ENCODE results near the gene FAM50B. TPM values are rescaled to one million over a fixed set of nuclear protein-coding genes. Genes with fewer than 3 reads are reported as not detected.

FAM50B gene
- total RNA-seq, 5 donors from 2014 or later (not counting 1 experiment from before 2014, with no cell fraction given): 2.3 to 14.9 (median 11.6) TPM

GRCh38 chr6:3847521-3847920, 1.7 kb upstream of the FAM50B start:
- H3K4me3 Mint-ChIP-seq: no peak overlapping the region
- H3K27me3 Mint-ChIP-seq: no peaks in the 10 kb centered on the region
- peak overlapping the region; percentile 62 for H3K27ac ChIP-seq (ENCODE audit: low read length)
- 39% methylated on average over 2 of the region's 3 CpGs for WGBS (ENCODE audit: insufficient coverage)
- H3K4me1 ChIP-seq (ENCODE audit: control insufficient read depth in 1 of 2, extremely low read depth in 1 of 2, insufficient read depth in 2 of 2, low read length in 2 of 2): peaks cover 0 to 34% of the 10 kb centered on the region in 2 experiments
- H3K4me3 ChIP-seq (ENCODE audit: control insufficient read depth in 1 of 2, extremely low read depth in 1 of 2, low read length in 1 of 2): no peak overlapping the region
- no peaks in the 10 kb centered on the region for H3K9me3 ChIP-seq
- H3K4me1 Mint-ChIP-seq: peaks cover 20 to 27% (median 24%) of the 10 kb centered on the region in 3 donors
- CTCF ChIA-PET: interaction anchor here (0.7 to 3.0 kb wide), 2 partner anchors 15 to 132 kb away, joined by 3 to 23 read pairs; no protein-coding TSS in a partner anchor
- H3K27ac Mint-ChIP-seq: peak overlapping the region; percentile 89 to 91
- POLR2A ChIA-PET: interaction anchor here in 1 of 2 donors (0.6 kb wide), 1 partner anchor 20 kb away, joined by 4 read pairs; no protein-coding TSS in a partner anchor
- H3K27me3 ChIP-seq (replicated peaks in 1 of 2; ENCODE audit: control insufficient read depth in 2 of 2, extremely low read depth in 1 of 2, insufficient read depth in 2 of 2, low read length in 1 of 2): no peaks in the 10 kb centered on the region
- no peaks in the 10 kb centered on the region for H3K36me3 Mint-ChIP-seq
- no peaks in the 10 kb centered on the region for H3K36me3 ChIP-seq (ENCODE audit: control insufficient read depth in 2 of 2, extremely low read depth in 1 of 2, insufficient read depth in 1 of 2, low read length in 1 of 2)
- no peaks in the 10 kb centered on the region for H3K9me3 Mint-ChIP-seq
- ATAC-seq (replicated peaks in 1 of 4) (no peak), DNase-seq (no peak)

GRCh38 chr6:3848380-3848779, 793 bp upstream of the FAM50B start:
- Histone ChIP-seq H3K9me3 (no peaks in the 10 kb centered on the region), H3K4me1 (ENCODE audit: control insufficient read depth in 1 of 2, extremely low read depth in 1 of 2, insufficient read depth in 2 of 2, low read length in 2 of 2) (peaks cover 0 to 34% of the 10 kb centered on the region in 2 experiments), H3K27me3 (replicated peaks in 1 of 2; ENCODE audit: control insufficient read depth in 2 of 2, extremely low read depth in 1 of 2, insufficient read depth in 2 of 2, low read length in 1 of 2) (no peaks in the 10 kb centered on the region), H3K27ac (ENCODE audit: low read length) (peak overlapping the region; percentile 62), H3K4me3 (ENCODE audit: control insufficient read depth in 1 of 2, extremely low read depth in 1 of 2, low read length in 1 of 2) (peak overlapping the region in 1 of 2 donors; percentile 59), H3K36me3 (ENCODE audit: control insufficient read depth in 2 of 2, extremely low read depth in 1 of 2, insufficient read depth in 1 of 2, low read length in 1 of 2) (no peaks in the 10 kb centered on the region)
- no peaks in the 10 kb centered on the region for H3K9me3 Mint-ChIP-seq
- DNase-seq: peak in 1 of 35 experiments; percentile 4
- ChIA-PET POLR2A (interaction anchor here in 1 of 2 donors (0.6 kb wide), 1 partner anchor 179 kb away, joined by 3 read pairs; no protein-coding TSS in a partner anchor), CTCF (interaction anchor here (0.6 to 3.0 kb wide), 21 partner anchors 13 to 1073 kb away, joined by 3 to 23 read pairs (median 4); partner anchors contain the start of gene ECI2 (in 1 of the 2))
- no peaks in the 10 kb centered on the region for H3K27me3 Mint-ChIP-seq
- H3K4me1 Mint-ChIP-seq: peaks cover 20 to 27% (median 24%) of the 10 kb centered on the region in 3 donors
- peak overlapping the region; percentile 89 to 91 for H3K27ac Mint-ChIP-seq
- peaks cover 3% of the 10 kb centered on the region for H3K36me3 Mint-ChIP-seq
- peak overlapping the region; percentile 76 to 79 (median 79) for H3K4me3 Mint-ChIP-seq
- ATAC-seq (replicated peaks in 1 of 4): no peak
- WGBS (ENCODE audit: insufficient coverage): 89% methylated on average over 5 of the region's 9 CpGs

DNA sequence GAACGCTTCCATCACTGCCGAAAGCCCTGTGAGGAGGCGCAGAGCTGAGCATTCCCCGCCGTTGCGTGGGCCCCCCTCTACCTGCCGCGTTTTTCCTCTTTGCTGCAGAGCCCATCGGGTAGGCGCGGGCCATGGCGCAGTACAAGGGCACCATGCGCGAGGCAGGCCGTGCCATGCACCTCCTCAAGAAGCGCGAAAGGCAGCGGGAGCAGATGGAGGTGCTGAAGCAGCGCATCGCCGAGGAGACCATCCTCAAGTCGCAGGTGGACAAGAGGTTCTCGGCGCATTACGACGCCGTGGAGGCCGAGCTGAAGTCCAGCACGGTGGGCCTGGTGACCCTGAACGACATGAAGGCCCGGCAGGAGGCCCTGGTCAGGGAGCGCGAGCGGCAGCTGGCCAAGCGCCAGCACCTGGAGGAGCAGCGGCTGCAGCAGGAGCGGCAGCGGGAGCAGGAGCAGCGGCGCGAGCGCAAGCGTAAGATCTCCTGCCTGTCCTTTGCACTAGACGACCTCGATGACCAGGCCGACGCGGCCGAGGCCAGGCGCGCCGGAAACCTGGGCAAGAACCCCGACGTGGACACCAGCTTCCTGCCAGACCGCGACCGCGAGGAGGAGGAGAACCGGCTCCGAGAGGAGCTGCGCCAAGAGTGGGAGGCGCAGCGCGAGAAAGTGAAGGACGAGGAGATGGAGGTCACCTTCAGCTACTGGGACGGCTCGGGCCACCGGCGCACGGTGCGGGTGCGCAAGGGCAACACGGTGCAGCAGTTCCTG, 693 bp downstream of the FAM50B start:
- Mint-ChIP-seq H3K27me3 (no peaks in the 10 kb centered on the region), H3K9me3 (no peaks in the 10 kb centered on the region), H3K4me3 (peak overlapping the region; percentile 76 to 79 (median 79)), H3K36me3 (peaks cover 3% of the 10 kb centered on the region), H3K27ac (peak overlapping the region; percentile 68 to 71), H3K4me1 (peaks cover 20 to 27% (median 24%) of the 10 kb centered on the region in 3 donors)
- Histone ChIP-seq H3K4me1 (ENCODE audit: control insufficient read depth in 1 of 2, extremely low read depth in 1 of 2, insufficient read depth in 2 of 2, low read length in 2 of 2) (peaks cover 0 to 34% of the 10 kb centered on the region in 2 experiments), H3K27me3 (replicated peaks in 1 of 2; ENCODE audit: control insufficient read depth in 2 of 2, extremely low read depth in 1 of 2, insufficient read depth in 2 of 2, low read length in 1 of 2) (no peaks in the 10 kb centered on the region), H3K27ac (ENCODE audit: low read length) (peak overlapping the region; percentile 62), H3K36me3 (ENCODE audit: control insufficient read depth in 2 of 2, extremely low read depth in 1 of 2, insufficient read depth in 1 of 2, low read length in 1 of 2) (no peaks in the 10 kb centered on the region), H3K4me3 (ENCODE audit: control insufficient read depth in 1 of 2, extremely low read depth in 1 of 2, low read length in 1 of 2) (peak overlapping the region; percentile 59 to 67), H3K9me3 (no peaks in the 10 kb centered on the region)
- POLR2A ChIA-PET: interaction anchor here in 1 of 2 donors (0.5 to 0.6 kb wide), 2 partner anchors 551 to 587 kb away, joined by 4 to 6 read pairs; no protein-coding TSS in a partner anchor
- DNase-seq (peak in 3 of 35 experiments; percentile 1 to 6 (median 3)), ATAC-seq (replicated peaks in 1 of 4) (peak; percentile 11 to 15 (median 14))
- CTCF ChIA-PET: interaction anchor here (0.6 to 3.0 kb wide), 16 partner anchors 12 to 205 kb away, joined by 3 to 23 read pairs (median 4); a partner anchor contains a TSS
- WGBS (ENCODE audit: insufficient coverage): 80% methylated on average over 73 of the region's 73 CpGs

DNA sequence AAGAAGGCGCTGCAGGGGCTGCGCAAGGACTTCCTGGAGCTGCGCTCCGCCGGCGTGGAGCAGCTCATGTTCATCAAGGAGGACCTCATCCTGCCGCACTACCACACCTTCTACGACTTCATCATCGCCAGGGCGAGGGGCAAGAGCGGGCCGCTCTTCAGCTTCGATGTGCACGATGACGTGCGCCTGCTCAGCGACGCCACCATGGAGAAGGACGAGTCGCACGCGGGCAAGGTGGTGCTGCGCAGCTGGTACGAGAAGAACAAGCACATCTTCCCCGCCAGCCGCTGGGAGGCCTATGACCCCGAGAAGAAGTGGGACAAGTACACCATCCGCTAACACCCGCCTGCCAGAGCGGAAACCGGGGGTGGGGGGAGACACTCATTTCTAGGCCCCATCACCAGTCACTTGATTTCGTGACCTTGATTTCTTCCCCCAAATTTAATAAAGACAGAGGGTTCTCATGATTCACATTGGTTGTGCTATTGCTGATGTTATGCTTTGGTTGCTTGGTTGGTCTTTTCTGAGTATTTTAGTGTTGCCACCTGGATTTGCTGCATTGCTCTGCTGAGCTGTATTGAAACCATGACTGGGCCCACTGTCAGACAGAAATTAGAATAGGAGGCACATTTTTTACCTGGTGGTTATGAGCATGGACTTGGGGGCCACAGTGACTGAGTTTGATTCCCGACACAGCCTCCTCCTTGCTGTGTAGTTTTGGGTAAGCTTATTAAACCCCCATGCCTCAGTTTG, 1.5 kb downstream of the FAM50B start:
- no peaks in the 10 kb centered on the region for H3K36me3 ChIP-seq (ENCODE audit: control insufficient read depth in 2 of 2, extremely low read depth in 1 of 2, insufficient read depth in 1 of 2, low read length in 1 of 2)
- CTCF ChIA-PET: interaction anchor here (0.6 to 2.2 kb wide), 6 partner anchors 11 to 171 kb away, joined by 3 to 9 read pairs (median 4); a partner anchor contains a TSS
- H3K27ac Mint-ChIP-seq: peak overlapping the region in 1 of 2 donors; percentile 48
- H3K4me1 ChIP-seq (ENCODE audit: control insufficient read depth in 1 of 2, extremely low read depth in 1 of 2, insufficient read depth in 2 of 2, low read length in 2 of 2): peaks cover 0 to 34% of the 10 kb centered on the region in 2 experiments
- H3K27me3 Mint-ChIP-seq: no peaks in the 10 kb centered on the region
- 86% methylated on average over 26 of the region's 33 CpGs for whole genome bisulfite sequencing (ENCODE audit: insufficient coverage)
- H3K9me3 ChIP-seq: no peaks in the 10 kb centered on the region
- no peaks in the 10 kb centered on the region for H3K9me3 Mint-ChIP-seq
- ATAC-seq (replicated peaks in 1 of 4) (no peak), DNase-seq (peak in 22 of 35 experiments; percentile 2 to 34 (median 12))
- no peak overlapping the region for H3K4me3 ChIP-seq (ENCODE audit: control insufficient read depth in 1 of 2, extremely low read depth in 1 of 2, low read length in 1 of 2)
- POLR2A ChIA-PET: interaction anchor here in 1 of 2 donors (0.6 kb wide), 1 partner anchor 588 kb away, joined by 4 read pairs; no protein-coding TSS in a partner anchor
- H3K27ac ChIP-seq (ENCODE audit: low read length): peak overlapping the region; percentile 49
- H3K36me3 Mint-ChIP-seq: peaks cover 3% of the 10 kb centered on the region
- peak overlapping the region; percentile 50 to 79 (median 76) for H3K4me3 Mint-ChIP-seq
- peaks cover 20 to 27% (median 24%) of the 10 kb centered on the region in 3 donors for H3K4me1 Mint-ChIP-seq
- H3K27me3 ChIP-seq (replicated peaks in 1 of 2; ENCODE audit: control insufficient read depth in 2 of 2, extremely low read depth in 1 of 2, insufficient read depth in 2 of 2, low read length in 1 of 2): no peaks in the 10 kb centered on the region

- Mint-ChIP-seq H3K27me3 (no peaks in the 10 kb centered on the region), H3K27ac (no peak overlapping the region)
These were observed 2.7 kb downstream of the FAM50B start for GRCh38 chr6:3851839-3852238.

GRCh38 chr6:3852391-3852790, 3.2 kb downstream of the FAM50B start:
- 100% methylated on average over 4 of the region's 5 CpGs for WGBS (ENCODE audit: insufficient coverage)

More at GRCh38 chr6:3851839-3852238, 2.7 kb downstream of the FAM50B start:
- no CpG with 5 or more reads among the region's 2 CpGs for WGBS (ENCODE audit: insufficient coverage)
- Histone ChIP-seq H3K27ac (ENCODE audit: low read length) (no peak overlapping the region), H3K4me1 (ENCODE audit: control insufficient read depth in 1 of 2, extremely low read depth in 1 of 2, insufficient read depth in 2 of 2, low read length in 2 of 2) (peaks cover 0 to 34% of the 10 kb centered on the region in 2 experiments), H3K9me3 (no peaks in the 10 kb centered on the region), H3K27me3 (replicated peaks in 1 of 2; ENCODE audit: control insufficient read depth in 2 of 2, extremely low read depth in 1 of 2, insufficient read depth in 2 of 2, low read length in 1 of 2) (no peaks in the 10 kb centered on the region), H3K4me3 (ENCODE audit: control insufficient read depth in 1 of 2, extremely low read depth in 1 of 2, low read length in 1 of 2) (no peak overlapping the region), H3K36me3 (ENCODE audit: control insufficient read depth in 2 of 2, extremely low read depth in 1 of 2, insufficient read depth in 1 of 2, low read length in 1 of 2) (no peaks in the 10 kb centered on the region)
- Mint-ChIP-seq H3K9me3 (no peaks in the 10 kb centered on the region), H3K4me1 (peaks cover 20 to 27% (median 24%) of the 10 kb centered on the region in 3 donors), H3K4me3 (no peak overlapping the region), H3K36me3 (peaks cover 3% of the 10 kb centered on the region)
- no peak for ATAC-seq (replicated peaks in 1 of 4)
- CTCF ChIA-PET: no interaction called here
- POLR2A ChIA-PET: no interaction called here
- DNase-seq: no peak

More at GRCh38 chr6:3852391-3852790, 3.2 kb downstream of the FAM50B start:
- peaks cover 0 to 32% of the 10 kb centered on the region in 2 experiments for H3K4me1 ChIP-seq (ENCODE audit: control insufficient read depth in 1 of 2, extremely low read depth in 1 of 2, insufficient read depth in 2 of 2, low read length in 2 of 2)
- no peaks in the 10 kb centered on the region for H3K9me3 Mint-ChIP-seq
- H3K27me3 ChIP-seq (replicated peaks in 1 of 2; ENCODE audit: control insufficient read depth in 2 of 2, extremely low read depth in 1 of 2, insufficient read depth in 2 of 2, low read length in 1 of 2): no peaks in the 10 kb centered on the region
- peaks cover 14 to 24% (median 21%) of the 10 kb centered on the region in 3 donors for H3K4me1 Mint-ChIP-seq
- no peak overlapping the region for H3K4me3 ChIP-seq (ENCODE audit: control insufficient read depth in 1 of 2, extremely low read depth in 1 of 2, low read length in 1 of 2)
- ChIA-PET CTCF (no interaction called here), POLR2A (no interaction called here)
- H3K27ac ChIP-seq (ENCODE audit: low read length): no peak overlapping the region
- ATAC-seq (replicated peaks in 1 of 4) (no peak), DNase-seq (no peak)
- H3K36me3 ChIP-seq (ENCODE audit: control insufficient read depth in 2 of 2, extremely low read depth in 1 of 2, insufficient read depth in 1 of 2, low read length in 1 of 2): no peaks in the 10 kb centered on the region
- H3K9me3 ChIP-seq: no peaks in the 10 kb centered on the region
- no peaks in the 10 kb centered on the region for H3K27me3 Mint-ChIP-seq
- H3K36me3 Mint-ChIP-seq: peaks cover 3% of the 10 kb centered on the region
- no peak overlapping the region for H3K4me3 Mint-ChIP-seq
- no peak overlapping the region for H3K27ac Mint-ChIP-seq
